T-cell (primary cell): ENCODE results near the gene METTL17. TPM values are rescaled to one million over a fixed set of nuclear protein-coding genes. Genes with fewer than 3 reads are reported as not detected.

Experiments used
- ATAC-seq, 4 experiments: fragments of 200-7000 bp in 3 of 4; fragments of 150-1000 bp in 1 of 4; cut with Tn5 transposase; replicated peaks in 1 of 4; 1 replicate in 3 of 4; 2 replicates in 1 of 4; pipeline ENCODE4 v1.10.0; 2021; ENCODE audit warnings: moderate library complexity in 3 of 4, mild to moderate bottlenecking in 2 of 4, moderate number of reproducible peaks in 1 of 4
- CTCF ChIA-PET, 2 donors: fragments of 300-600 bp; sonication (Branson Sonifier 250); formaldehyde crosslinking; loops; one replicate each; lab custom pipeline; 2022; ENCODE audit warnings: antibody characterized with exemption in 2 of 2; lab: Charles Lee
- POLR2A ChIA-PET, 2 donors: fragments of 300-600 bp; sonication (Branson Sonifier 250); formaldehyde crosslinking; loops; one replicate each; lab custom pipeline; 2022; ENCODE audit warnings: antibody characterized with exemption in 2 of 2; lab: Charles Lee
- DNase-seq, 35 experiments: peaks; one replicate each; pipeline versions ENCODE4 v3.0.0 to v3.0.0-alpha.2; 2013 to 2023
- H3K27ac ChIP-seq: one replicate; pipeline ENCODE4 v1.5.1; 2013; ENCODE audit warnings: low read length
- H3K27me3 ChIP-seq, 2 experiments: replicated peaks in 1 of 2; 1 replicate in 1 of 2; 2 replicates in 1 of 2; pipeline versions ENCODE4 v1.6.1 to v1.7.0; 2013; ENCODE audit warnings: low read length in 1 of 2, mixed read lengths in 1 of 2; ENCODE audit not compliant: control insufficient read depth in 2 of 2, insufficient read depth in 2 of 2; ENCODE audit errors: extremely low read depth in 1 of 2
- H3K36me3 ChIP-seq, 2 donors: 1 replicate in 1 of 2; 2 replicates in 1 of 2; pipeline versions ENCODE4 v1.6.1 to v1.7.0; 2013; ENCODE audit warnings: low read length in 1 of 2; ENCODE audit not compliant: control insufficient read depth in 2 of 2, insufficient read depth in 1 of 2; ENCODE audit errors: extremely low read depth in 1 of 2
- H3K4me1 ChIP-seq, 2 experiments: 1 replicate in 1 of 2; 2 replicates in 1 of 2; pipeline versions ENCODE4 v1.6.1 to v1.7.0; 2013; ENCODE audit warnings: low read length in 2 of 2, mixed read lengths in 1 of 2; ENCODE audit not compliant: insufficient read depth in 2 of 2, control insufficient read depth in 1 of 2; ENCODE audit errors: extremely low read depth in 1 of 2
- H3K4me3 ChIP-seq, 2 donors: 1 replicate in 1 of 2; 2 replicates in 1 of 2; pipeline versions ENCODE4 v1.5.1 to v1.7.0; 2013; ENCODE audit warnings: mild to moderate bottlenecking in 2 of 2, low read length in 1 of 2, moderate library complexity in 1 of 2; ENCODE audit not compliant: control insufficient read depth in 1 of 2; ENCODE audit errors: extremely low read depth in 1 of 2
- H3K9me3 ChIP-seq: 2 replicates; pipeline ENCODE4 v1.7.0; 2013
- H3K27ac Mint-ChIP-seq, 2 donors: one replicate each; pipeline ENCODE4 v1.8.0; 2020 to 2021; ENCODE audit warnings: mild to moderate bottlenecking in 2 of 2, mixed read lengths in 2 of 2
- H3K27me3 Mint-ChIP-seq, 2 donors: one replicate each; pipeline ENCODE4 v1.8.0; 2021 to 2022; ENCODE audit warnings: mixed read lengths in 2 of 2
- H3K36me3 Mint-ChIP-seq: one replicate; pipeline ENCODE4 v1.8.0; 2021; ENCODE audit warnings: mixed read lengths
- H3K4me1 Mint-ChIP-seq, 3 donors: one replicate each; pipeline ENCODE4 v1.8.0; 2020 to 2022; ENCODE audit warnings: mixed read lengths in 3 of 3, mild to moderate bottlenecking in 1 of 3
- H3K4me3 Mint-ChIP-seq, 3 donors: one replicate each; pipeline ENCODE4 v1.8.0; 2020 to 2022; ENCODE audit warnings: mild to moderate bottlenecking in 3 of 3, mixed read lengths in 3 of 3, moderate library complexity in 3 of 3
- H3K9me3 Mint-ChIP-seq, 3 donors: one replicate each; pipeline ENCODE4 v1.8.0; 2020 to 2022; ENCODE audit warnings: mixed read lengths in 3 of 3
- WGBS: methylation state at CpG from one replicate; pipeline ENCODE4 v1.1.5; 2013; ENCODE audit warnings: missing lambda C conversion rate; ENCODE audit not compliant: insufficient coverage; 5-methylcytosine and 5-hydroxymethylcytosine counted together
- total RNA-seq, 35 experiments: library from RNA in 6 of 35; stranded (reverse) in 6 of 35; fragments of 120-200 nt in 1 of 35; gene quantifications; one replicate each; pipeline versions ENCODE4 v1.2.1 to v1.2.4 and lab custom pipeline; 2013 to 2026

The METTL17 gene
- total RNA-seq, 5 donors from 2014 or later (not counting 1 experiment from before 2014, with no cell fraction given): 80.4 to 112 (median 99.0) TPM

GRCh38 chr14:20986811-20987210 lies 3.0 kb upstream of the METTL17 start:
- Mint-ChIP-seq H3K27ac (no peak overlapping the region), H3K4me1 (peaks cover 21 to 27% (median 25%) of the 10 kb centered on the region in 3 donors), H3K4me3 (no peak overlapping the region), H3K36me3 (peaks cover under 1% of the 10 kb centered on the region), H3K27me3 (peaks cover 6 to 8% of the 10 kb centered on the region in 2 donors), H3K9me3 (no peaks in the 10 kb centered on the region)
- CTCF ChIA-PET: no interaction called here
- peaks cover 0 to 5% of the 10 kb centered on the region in 2 experiments for H3K27me3 ChIP-seq
- H3K9me3 ChIP-seq: no peaks in the 10 kb centered on the region
- DNase-seq: no peak
- H3K27ac ChIP-seq: no peak overlapping the region
- H3K4me1 ChIP-seq: peaks cover 10 to 23% of the 10 kb centered on the region in 2 experiments
- no peak overlapping the region for H3K4me3 ChIP-seq
- no peak for ATAC-seq
- peaks cover 0 to 1% of the 10 kb centered on the region in 2 donors for H3K36me3 ChIP-seq
- WGBS: 20% methylated on average over 1 of the region's 2 CpGs
- POLR2A ChIA-PET: no interaction called here

GRCh38 chr14:20988717-20989470 lies 886 bp upstream of the METTL17 start:
- CTCF ChIA-PET: interaction anchor here in 1 of 2 donors (1.4 kb wide), 1 partner anchor 17 kb away, joined by 8 read pairs; no protein-coding TSS in a partner anchor

GRCh38 chr14:20989471-20989786 lies 351 bp upstream of the METTL17 start:
- Histone ChIP-seq H3K27ac (peak overlapping the region; percentile 69), H3K36me3 (peaks cover 0 to 27% of the 10 kb centered on the region in 2 donors), H3K4me3 (peak overlapping the region; percentile 88 to 93), H3K27me3 (no peaks in the 10 kb centered on the region), H3K9me3 (no peaks in the 10 kb centered on the region), H3K4me1 (peaks cover 10 to 25% of the 10 kb centered on the region in 2 experiments)
- Mint-ChIP-seq H3K9me3 (no peaks in the 10 kb centered on the region), H3K36me3 (peaks cover 17% of the 10 kb centered on the region), H3K4me1 (peaks cover 29 to 31% (median 30%) of the 10 kb centered on the region in 3 donors), H3K27ac (peak overlapping the region; percentile 92 to 93), H3K27me3 (peaks cover 0 to 2% of the 10 kb centered on the region in 2 donors), H3K4me3 (peak overlapping the region; percentile 92 to 97 (median 95))
- ATAC-seq (no peak), DNase-seq (no peak)
- no CpG with 5 or more reads among the region's 11 CpGs for WGBS
- CTCF ChIA-PET: interaction anchor here in 1 of 2 donors (1.4 kb wide), 1 partner anchor 18 kb away, joined by 8 read pairs; no protein-coding TSS in a partner anchor
- POLR2A ChIA-PET: no interaction called here

More at GRCh38 chr14:20988717-20989470, 886 bp upstream of the METTL17 start:
- 92% methylated on average over 2 of the region's 15 CpGs for WGBS
- POLR2A ChIA-PET: interaction anchor here in 1 of 2 donors (0.6 kb wide), 1 partner anchor 23 kb away, joined by 3 read pairs; no protein-coding TSS in a partner anchor
- Mint-ChIP-seq H3K27ac (peak overlapping the region; percentile 49 to 71), H3K9me3 (no peaks in the 10 kb centered on the region), H3K36me3 (peaks cover 13% of the 10 kb centered on the region), H3K4me3 (peak overlapping the region; percentile 43 to 97 (median 62)), H3K4me1 (peaks cover 28 to 31% (median 29%) of the 10 kb centered on the region in 3 donors), H3K27me3 (peaks cover 0 to 2% of the 10 kb centered on the region in 2 donors)
- Histone ChIP-seq H3K4me3 (peak overlapping the region; percentile 2 to 93), H3K27me3 (no peaks in the 10 kb centered on the region), H3K27ac (peak overlapping the region; percentile 69), H3K9me3 (no peaks in the 10 kb centered on the region), H3K36me3 (peaks cover 0 to 22% of the 10 kb centered on the region in 2 donors), H3K4me1 (peaks cover 10 to 25% of the 10 kb centered on the region in 2 experiments)
- ATAC-seq (no peak), DNase-seq (peak in 1 of 35 experiments; percentile 14)

- no peak for DNase-seq
- ChIA-PET CTCF (interaction anchor here (1.1 to 1.5 kb wide), 2 partner anchors 14 to 25 kb away, joined by 3 to 8 read pairs; no protein-coding TSS in a partner anchor), POLR2A (no interaction called here)
- H3K4me3 Mint-ChIP-seq: no peak overlapping the region
- H3K27me3 ChIP-seq: no peaks in the 10 kb centered on the region
- peaks cover 25 to 47% (median 27%) of the 10 kb centered on the region in 3 donors for H3K4me1 Mint-ChIP-seq
- H3K4me1 ChIP-seq: peaks cover 5 to 8% of the 10 kb centered on the region in 2 experiments
- H3K4me3 ChIP-seq: no peak overlapping the region
- H3K27ac ChIP-seq: no peak overlapping the region
- ATAC-seq: no peak
- H3K9me3 ChIP-seq: no peaks in the 10 kb centered on the region
- no peak overlapping the region for H3K27ac Mint-ChIP-seq
- peaks cover 5 to 56% of the 10 kb centered on the region in 2 donors for H3K36me3 ChIP-seq
- no peaks in the 10 kb centered on the region for H3K9me3 Mint-ChIP-seq
- H3K27me3 Mint-ChIP-seq: no peaks in the 10 kb centered on the region
- H3K36me3 Mint-ChIP-seq: peaks cover 43% of the 10 kb centered on the region
- 93% methylated on average over 7 of the region's 14 CpGs for WGBS
Measured at GRCh38 chr14:20996521-20996920, 6.7 kb downstream of the METTL17 start.

DNA sequence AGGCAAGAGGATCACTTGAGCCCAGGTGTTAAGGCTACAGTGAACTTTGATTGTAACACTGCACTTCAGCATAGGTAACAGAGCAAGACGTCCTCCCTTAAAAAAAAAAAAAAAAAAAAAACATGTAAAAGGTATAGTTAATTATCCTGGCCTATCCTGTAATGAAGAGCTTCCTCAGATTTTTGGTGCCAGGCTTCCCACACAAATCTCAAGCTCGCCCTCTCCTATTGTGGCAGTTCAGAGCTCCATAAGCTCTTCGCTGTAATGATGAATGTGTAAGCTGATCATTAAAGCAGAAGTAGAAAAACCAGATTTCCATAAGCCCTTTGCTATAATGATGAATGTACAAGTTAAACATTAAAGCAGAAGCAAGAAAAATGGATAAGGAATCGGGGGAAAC lies 7.3 kb downstream of the METTL17 start:
- no peaks in the 10 kb centered on the region for H3K9me3 ChIP-seq
- Mint-ChIP-seq H3K27me3 (no peaks in the 10 kb centered on the region), H3K9me3 (no peaks in the 10 kb centered on the region), H3K4me3 (peak overlapping the region in 1 of 3 donors; percentile 3), H3K27ac (peak overlapping the region; percentile 20 to 59), H3K36me3 (peaks cover 39% of the 10 kb centered on the region), H3K4me1 (peaks cover 20 to 41% (median 21%) of the 10 kb centered on the region in 3 donors)
- DNase-seq (no peak), ATAC-seq (no peak)
- no peaks in the 10 kb centered on the region for H3K27me3 ChIP-seq
- H3K4me1 ChIP-seq: peaks cover 0 to 8% of the 10 kb centered on the region in 2 experiments
- H3K36me3 ChIP-seq: peaks cover 5 to 52% of the 10 kb centered on the region in 2 donors
- no peak overlapping the region for H3K27ac ChIP-seq
- CTCF ChIA-PET: interaction anchor here (0.6 to 1.5 kb wide), 3 partner anchors 8 to 26 kb away, joined by 3 to 8 read pairs (median 4); no protein-coding TSS in a partner anchor
- POLR2A ChIA-PET: interaction anchor here (0.5 to 0.7 kb wide), 3 partner anchors 16 to 676 kb away, joined by 3 read pairs; no protein-coding TSS in a partner anchor
- no CpG with 5 or more reads among the region's 4 CpGs for WGBS
- no peak overlapping the region for H3K4me3 ChIP-seq

DNA sequence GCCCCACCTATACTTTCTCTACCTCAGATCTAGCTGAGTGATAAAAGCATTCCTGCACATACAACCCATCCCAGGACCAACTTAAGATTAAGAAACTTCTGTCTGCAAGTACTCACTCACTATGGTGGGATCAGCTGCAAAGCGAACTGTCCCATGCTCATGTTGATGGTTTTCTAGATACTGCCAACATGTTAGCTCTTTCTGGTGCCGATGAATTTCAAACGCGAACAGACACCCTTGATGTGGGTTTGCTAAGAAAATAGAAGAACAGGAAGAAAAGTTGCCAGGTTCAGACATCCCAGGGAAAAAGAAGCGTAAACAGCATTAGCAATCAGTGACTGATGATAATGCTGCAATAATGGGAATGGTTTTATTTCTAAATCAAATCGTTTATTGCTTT lies 7.8 kb downstream of the METTL17 start:
- peaks cover 0 to 8% of the 10 kb centered on the region in 2 experiments for H3K4me1 ChIP-seq
- no peak overlapping the region for H3K27ac ChIP-seq
- WGBS: 13% methylated on average over 3 of the region's 6 CpGs
- peaks cover 38% of the 10 kb centered on the region for H3K36me3 Mint-ChIP-seq
- no peaks in the 10 kb centered on the region for H3K27me3 Mint-ChIP-seq
- H3K9me3 Mint-ChIP-seq: no peaks in the 10 kb centered on the region
- ChIA-PET CTCF (interaction anchor here (0.6 to 1.5 kb wide), 6 partner anchors 7 to 26 kb away, joined by 3 to 8 read pairs (median 3); no protein-coding TSS in a partner anchor), POLR2A (interaction anchor here (0.5 to 0.7 kb wide), 3 partner anchors 16 to 676 kb away, joined by 3 read pairs; no protein-coding TSS in a partner anchor)
- peak overlapping the region in 1 of 3 donors; percentile 3 for H3K4me3 Mint-ChIP-seq
- no peaks in the 10 kb centered on the region for H3K9me3 ChIP-seq
- peaks cover 5 to 47% of the 10 kb centered on the region in 2 donors for H3K36me3 ChIP-seq
- peaks cover 20 to 39% (median 20%) of the 10 kb centered on the region in 3 donors for H3K4me1 Mint-ChIP-seq
- DNase-seq (no peak), ATAC-seq (peak in 1 of 4 experiments; percentile 51)
- no peaks in the 10 kb centered on the region for H3K27me3 ChIP-seq
- H3K4me3 ChIP-seq: no peak overlapping the region
- peak overlapping the region; percentile 20 to 59 for H3K27ac Mint-ChIP-seq
